ENCODE measurements around the gene BOLA3.
"Not testable (repeated sequence)": the region's sequence is repeated elsewhere in the genome, so short reads cannot be mapped to it uniquely, and the experiment has no call there.

The BOLA3 gene, protein sequence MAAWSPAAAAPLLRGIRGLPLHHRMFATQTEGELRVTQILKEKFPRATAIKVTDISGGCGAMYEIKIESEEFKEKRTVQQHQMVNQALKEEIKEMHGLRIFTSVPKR

DNA sequence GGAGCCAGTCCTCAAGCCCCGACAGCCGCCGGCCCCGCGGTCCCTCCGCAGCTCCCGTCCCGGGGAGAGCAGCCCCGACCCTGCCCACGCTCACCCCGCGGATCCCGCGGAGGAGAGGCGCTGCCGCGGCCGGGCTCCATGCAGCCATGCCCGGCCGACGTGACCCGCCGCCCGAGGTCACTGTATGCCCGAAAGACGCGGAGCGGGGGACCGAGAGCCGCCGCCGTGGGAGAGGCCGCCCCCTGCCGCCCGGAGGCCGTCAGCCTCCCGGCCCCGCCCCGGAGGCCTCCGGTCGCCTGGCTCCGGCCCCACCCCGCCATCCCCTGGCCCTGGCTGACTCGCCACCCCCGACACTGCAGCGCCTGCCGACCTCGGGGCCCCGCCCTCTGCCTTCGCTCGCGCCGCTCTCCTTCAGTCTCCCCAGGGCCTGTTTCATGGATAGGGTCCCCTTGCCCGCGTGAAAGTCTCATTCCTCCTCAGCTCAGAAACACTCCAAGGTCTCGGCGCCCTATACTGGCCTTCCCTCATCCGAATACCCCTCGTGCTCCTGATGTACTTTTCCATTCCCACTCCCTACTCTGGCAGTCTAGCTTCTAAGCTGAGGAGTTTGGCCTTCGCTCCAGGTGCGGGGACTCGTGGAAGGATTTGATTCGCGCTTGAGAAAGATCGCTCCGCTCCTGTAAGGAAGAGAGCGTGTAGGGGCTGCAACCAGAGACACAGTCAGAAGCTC lies at the start of gene BOLA3:
TSS of gene BOLA3 (minus strand) at position 186 of the 730 bp plus-strand sequence. CDS start at position 148, 38 bp downstream.
- FAIRE-seq, result no peak

DNA sequence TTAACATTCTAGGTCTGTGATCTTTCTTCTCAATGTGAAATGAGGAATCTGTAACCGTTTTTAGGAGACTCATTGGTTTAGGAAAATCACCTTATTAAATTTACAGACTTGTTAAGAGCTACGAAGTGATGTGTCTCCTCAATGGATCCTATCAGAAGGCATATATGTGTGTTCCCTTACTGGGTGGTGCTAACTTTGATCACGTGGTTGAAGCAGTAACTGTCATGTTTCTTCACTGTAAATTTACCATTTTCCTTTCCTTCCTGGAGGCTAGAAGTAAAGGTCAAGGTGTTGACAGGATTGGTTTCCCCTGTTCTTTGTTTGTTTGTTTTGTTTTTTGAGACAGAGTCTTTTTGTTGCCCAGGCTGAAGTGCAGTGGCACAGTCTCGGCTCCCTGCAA lies 49.3 kb upstream of the BOLA3 start:
- no peak for FAIRE-seq

DNA sequence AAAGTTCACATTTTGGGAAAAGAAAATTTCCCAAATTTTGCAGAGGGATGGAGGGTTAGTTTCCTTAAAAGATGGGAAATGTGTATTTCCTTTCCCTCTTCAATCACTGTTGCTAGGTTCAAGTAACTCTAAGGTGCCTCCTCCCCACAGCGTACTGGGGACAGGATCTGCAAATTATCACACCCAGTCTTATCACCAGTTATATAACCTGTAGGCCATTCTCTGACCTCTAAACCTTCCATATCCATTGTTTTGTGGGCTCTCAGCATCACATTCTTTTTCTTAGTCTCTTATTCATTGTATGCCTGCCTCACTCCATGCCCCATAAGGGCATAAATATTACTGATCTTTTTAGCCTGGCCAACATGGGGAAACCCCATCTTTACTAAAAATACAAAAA lies 47.1 kb upstream of the BOLA3 start:
- no peak for FAIRE-seq

DNA sequence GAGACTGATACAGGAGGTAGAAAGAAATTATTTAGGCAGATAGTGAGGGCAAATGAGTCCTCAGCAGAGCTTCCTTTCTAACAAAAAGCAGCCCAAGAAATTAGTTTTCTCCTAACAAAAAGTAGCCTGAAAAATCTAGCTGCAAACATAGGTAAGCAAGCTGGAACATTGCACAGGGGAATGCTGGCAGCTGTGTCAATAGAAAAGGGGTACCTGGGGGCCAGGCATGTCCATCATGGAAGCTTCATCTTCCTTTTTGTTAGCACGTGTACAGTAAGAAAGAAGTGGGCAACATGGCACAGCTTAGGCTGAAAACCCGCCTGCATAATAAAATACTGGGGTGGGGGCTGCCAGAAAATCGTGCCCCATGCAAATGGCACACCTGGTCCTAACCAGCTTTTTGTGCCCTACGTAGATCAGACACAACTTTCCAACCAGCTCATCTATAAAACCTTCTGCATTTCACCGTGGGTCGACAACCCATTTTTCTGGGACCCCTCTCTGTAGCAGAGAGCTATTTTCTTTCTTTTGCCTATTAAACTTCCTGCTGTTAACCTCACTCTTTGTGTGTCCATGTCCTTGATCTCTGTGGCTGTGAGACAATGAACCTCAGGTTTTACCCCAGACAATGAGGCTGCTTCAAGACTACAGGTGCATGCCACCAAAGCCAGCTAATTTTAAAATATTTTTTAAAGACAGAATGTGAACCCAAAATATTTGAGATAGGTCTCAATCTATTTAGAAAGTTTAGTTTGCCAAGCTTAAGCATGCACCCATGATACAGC lies 44.1 kb upstream of the BOLA3 start:
- no peak for FAIRE-seq

DNA sequence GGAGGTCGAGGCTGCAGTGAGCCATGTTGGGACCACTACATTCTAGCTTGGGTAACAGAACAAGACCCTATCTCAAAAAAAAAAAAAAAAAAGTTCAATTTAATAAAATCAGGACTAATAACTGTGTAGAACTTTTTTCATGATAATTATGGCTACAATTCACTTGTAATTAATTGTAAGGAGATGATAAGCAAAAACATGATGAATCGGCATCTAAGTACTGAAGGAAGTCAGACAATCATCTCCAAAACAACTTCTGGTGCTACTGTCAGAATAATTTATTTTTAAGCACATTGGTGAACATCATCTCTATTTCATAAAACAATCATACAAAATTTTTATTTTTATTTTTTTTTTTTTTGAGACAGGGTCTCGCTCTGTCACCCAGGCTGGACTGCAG lies 41.0 kb upstream of the BOLA3 start:
- no peak for FAIRE-seq

DNA sequence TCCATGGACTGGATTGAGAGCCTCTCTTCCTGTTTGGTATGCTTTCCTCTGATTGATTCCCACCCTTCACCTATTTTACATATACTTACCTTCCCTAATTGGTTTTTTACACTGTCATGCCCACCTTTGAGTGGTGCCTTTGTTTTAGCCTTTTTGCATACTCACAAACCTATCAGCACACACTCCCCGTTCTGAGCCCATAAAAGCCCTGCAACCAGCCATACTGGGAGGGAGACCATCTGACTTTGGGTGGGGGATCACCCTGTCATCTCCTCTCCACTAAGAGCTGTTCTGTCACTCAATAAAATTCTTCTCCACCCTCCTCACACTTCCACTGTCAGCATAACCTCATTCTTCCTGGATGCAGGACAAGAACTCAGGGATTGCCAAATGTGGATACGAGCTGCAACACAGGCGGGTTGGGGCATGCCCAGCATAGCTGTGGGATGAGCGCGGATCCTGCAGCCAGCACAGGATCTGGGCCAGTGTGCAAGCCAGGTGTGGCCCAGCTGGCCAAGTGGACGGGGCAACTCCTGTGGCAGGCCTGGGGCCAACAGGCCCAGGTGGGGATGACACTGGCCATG lies 40.4 kb upstream of the BOLA3 start:
- no peak for FAIRE-seq

DNA sequence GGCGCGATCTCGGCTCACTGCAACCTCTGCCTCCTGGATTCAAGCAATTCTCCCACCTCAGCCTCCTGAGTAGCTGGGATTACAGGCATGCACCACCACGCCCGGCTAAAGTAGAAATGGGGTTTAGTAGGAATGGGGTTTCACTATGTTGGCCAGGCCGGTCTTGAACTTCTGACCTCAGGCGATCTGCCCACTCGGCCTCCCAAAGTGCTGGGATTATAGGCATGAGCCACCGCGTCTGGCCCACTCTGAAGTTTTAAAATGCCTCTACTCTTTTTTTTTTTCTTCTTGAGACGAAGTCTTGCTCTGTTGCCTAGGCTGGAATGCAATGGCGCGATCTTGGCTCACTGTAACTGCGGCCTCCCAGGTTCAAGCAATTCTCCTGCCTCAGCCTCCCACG lies 39.0 kb upstream of the BOLA3 start:
- FAIRE-seq, result not testable (repeated sequence)

DNA sequence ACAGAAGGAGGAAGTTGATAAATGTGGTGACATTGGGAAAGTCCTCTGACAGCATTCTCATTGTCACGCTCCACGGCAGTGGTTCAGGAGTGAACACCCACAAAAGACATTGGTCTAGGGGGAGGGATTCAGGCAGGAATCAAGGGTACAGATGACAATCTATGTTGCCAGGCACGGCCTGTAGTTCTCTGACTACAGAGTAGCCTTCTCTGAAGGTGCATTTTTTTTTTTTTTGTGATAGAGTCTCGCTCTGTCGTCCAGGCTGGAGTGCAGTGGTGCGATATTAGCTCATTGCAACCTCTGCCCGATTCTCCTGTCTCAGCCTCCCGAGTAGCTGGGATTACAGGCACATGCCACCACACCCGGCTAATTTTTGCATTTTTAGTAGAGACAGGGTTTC lies 38.3 kb upstream of the BOLA3 start:
- FAIRE-seq, result no peak

DNA sequence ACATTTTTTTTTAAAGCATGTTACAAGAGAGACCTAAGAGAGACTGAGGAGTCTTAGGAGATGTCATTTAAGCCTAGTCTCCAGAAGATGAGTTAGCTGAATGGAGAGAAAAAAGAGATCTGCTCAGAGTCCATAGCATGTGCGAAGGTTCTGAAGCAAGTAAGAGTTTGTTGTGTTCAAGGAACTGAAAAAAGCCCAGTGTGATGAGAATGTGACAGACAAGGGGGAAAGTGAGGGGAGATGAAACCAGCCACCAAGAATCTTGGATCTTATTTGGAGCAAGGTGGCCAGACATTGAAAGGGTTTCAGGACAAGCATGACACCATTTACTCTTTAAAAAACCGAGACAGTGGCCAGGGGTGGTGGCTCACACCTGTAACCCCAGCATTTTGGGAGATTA lies 36.2 kb upstream of the BOLA3 start:
- FAIRE-seq, result no peak

DNA sequence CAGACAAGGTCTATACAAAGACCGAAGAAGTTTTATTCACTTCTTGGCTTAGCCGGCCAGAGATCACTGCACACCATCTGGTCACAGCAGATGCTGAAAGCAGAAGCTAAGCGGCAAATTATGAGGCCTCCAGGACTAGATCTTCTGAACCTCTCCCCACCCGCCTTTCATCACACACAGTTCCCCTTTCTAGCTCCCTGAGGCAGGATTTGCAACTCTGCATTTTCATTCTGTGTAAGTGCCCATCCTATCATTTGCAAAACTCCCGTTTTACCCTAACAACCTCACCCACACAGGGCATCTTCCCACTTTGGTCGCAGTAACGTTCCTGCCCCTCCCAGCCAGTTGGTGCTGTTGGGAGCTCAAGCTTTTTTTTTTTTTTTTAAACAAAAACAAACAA lies 34.0 kb upstream of the BOLA3 start:
- no peak for FAIRE-seq

DNA sequence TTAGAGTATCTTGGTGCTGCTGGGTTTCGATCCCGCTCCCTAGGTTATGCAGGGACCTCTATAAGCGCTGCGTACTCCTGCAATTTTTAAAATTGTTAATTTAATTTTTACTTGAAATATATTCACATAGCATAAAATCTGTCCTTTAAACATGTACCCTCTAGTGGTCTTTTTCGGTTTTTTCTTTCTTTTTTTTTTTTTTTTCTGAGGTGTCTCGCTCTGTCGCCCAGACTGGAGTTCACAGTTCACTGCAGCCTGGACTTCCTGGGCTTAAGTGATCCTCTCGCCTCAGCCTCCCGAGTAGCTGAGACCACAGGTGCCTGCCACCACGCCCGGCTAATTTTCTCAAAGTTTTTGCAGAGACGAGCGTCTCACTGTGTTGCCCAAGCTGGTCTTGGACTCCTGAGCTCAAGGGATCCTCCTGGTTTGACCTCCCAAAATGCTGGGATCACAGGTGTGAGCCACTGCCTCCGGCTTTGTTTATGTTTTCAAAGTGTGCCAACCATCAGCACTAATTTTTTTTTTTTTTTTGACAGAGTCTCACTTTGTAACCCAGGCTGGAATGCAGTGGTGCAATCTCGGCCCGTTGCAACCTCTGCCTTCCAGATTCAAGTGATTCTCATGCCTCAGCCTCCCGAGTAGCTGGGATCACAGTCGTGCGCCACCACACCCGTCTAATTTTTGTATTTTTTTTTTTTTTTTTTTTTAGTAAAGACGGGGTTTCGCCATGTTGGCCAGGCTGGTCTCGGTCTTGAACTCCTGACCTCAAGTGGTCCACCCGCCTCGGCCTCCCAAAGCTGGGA lies 31.6 kb upstream of the BOLA3 start:
- no peak for FAIRE-seq

DNA sequence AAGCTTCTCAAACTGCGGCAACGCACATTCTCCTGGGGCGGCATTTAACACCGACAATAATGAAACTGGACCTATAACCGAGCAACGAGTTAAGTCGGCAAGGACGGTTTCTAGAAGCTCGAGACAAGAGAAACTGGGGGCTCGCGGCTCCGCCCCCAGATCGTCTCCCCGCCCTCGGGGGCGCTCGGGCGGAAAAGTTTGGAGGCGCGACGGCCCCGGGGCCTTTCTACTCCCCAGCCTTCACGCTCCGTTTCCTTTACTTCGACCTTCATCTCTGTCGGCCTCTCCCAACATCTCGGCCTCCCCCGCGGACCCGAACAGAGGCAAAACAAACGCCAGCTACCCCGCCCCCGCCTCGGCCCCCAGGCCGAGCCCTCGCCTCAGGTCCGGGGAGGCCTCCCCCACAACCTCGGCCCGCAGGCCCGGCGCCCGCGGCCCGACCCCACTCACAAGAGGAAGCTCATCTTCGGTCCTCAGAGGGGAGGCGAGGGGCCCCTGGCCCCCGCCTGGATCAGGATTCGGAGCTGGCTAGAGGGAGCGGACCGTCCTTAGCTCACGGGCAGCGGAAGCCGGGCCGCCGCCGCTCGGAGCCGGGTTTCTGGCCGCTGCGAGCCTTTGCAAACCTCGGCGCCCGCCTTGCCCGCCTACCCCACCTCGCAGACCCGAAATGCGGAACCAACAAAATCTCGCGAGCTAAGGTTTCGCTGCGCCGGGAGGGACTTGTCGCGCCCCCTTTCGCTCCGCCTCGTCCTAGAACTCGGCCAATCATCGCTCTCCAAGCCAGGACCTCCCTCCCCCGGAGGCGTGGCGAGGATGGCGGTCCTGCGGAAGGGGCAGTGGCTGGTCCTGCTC lies 30.7 kb upstream of the BOLA3 start, which contains the start of gene MOB1A:
TSS of gene MOB1A (minus strand) at position 669 of the 852 bp plus-strand sequence. CDS start at position 464, 205 bp downstream.
- peak; percentile 98 for FAIRE-seq

DNA sequence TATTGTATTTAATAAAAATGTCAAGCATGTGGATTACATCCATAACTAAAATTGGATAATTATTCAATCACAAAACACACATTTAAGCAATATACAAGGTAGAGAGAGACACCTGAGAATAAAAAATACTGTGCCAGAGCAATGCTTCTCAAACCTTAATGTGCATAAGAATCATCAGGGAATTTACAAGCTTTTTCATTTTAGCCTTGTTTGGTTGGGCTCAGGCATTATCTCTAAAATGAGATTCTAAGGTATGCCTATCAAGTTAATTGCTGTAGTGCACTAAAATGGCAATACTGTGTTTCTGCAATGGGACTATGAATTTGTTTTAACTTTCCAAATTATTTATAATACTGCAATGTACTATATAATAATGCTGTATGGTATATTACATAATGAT lies 30.0 kb upstream of the BOLA3 start:
- FAIRE-seq, result no peak

DNA sequence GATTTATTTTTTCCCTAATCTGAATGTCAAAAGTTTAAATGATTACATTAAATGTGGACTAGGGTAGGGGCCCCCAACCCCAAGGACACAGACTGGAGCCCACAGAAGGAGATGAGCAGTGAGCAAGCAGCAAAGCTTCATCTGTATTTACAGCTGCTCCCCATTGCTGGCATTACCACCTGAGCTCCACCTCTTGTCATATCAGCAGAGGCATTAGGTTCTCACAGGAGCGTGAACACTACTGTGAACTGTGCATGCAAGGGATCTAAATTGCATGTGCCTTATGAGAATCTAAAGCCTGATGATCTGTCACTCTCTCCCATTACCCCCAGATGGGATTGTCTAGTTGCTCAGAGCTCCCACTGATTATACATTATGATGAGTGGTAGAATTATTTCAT lies 27.2 kb upstream of the BOLA3 start:
- FAIRE-seq, result no peak

DNA sequence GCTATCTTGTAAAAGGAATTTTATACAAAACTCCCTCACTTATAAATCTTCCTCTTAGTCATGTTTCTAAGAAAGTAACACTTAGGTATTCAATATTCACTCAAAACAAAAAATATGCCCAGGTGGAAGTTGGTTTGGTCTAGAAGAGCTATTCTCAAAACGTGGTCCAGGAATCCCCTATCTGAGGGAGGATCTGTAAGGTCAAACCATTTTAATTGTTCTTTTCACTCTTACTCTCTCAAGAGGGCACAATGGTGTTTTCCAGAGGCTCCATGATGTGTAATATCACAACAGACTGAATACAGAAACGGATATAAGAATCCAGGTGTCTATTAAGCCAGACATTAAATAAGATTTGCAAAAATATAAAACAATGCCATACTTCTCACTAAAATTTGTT lies 21.0 kb upstream of the BOLA3 start:
- no peak for FAIRE-seq

DNA sequence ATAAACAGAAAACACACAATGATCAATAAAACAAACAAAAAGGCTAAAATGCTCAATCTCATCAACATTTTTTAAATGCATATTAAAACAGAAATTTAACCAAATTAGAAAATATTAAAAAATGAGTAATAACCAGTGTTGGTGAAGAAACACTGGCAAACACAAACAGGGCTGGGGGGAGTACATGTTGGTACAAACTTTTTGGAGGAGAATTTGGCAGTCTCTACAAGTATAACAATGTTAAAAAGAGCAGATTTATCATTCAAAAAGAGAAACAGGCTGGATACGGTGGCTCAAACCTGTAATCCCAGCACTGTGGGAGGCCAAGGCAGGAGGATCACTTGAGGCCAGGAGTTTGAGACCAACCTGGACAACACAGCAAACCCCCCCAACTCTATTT lies 17.0 kb upstream of the BOLA3 start:
- no peak for FAIRE-seq

DNA sequence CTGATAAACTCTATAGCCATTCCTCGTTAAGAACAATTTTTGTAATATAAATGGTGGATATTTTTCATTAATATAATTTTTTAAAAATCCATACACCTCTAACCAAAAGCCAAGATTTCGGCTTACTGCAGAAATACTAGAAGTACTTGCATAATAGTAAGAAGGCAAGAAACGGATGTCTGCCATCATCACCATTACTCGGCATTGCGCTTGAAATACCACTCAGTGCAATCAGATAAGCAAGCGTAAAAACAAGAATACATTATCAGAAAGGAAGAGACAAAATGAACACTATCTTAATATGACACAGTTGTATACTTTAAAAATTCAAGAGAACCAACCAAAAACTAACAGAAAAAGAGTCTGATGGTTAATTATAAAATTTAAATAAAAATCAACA lies 15.2 kb upstream of the BOLA3 start:
- FAIRE-seq, result no peak

DNA sequence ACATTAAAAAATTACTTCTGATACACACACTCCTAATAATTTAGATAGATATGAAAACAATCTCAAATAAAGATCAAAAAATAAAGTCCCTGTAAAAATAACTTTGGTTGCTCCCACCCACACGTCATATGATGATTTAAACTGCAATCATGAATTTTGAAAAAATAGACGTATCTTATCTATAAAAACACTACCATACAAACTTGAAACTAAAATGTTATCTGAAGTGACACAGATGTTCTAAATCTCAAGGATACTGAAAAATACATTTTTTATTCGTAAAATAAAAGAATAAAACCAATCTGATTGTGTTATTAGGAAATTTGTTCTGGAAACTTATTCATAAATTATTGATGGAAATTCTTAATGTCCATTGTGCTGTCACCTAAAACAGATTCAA lies 8.1 kb upstream of the BOLA3 start:
- peak; percentile 13 for FAIRE-seq

DNA sequence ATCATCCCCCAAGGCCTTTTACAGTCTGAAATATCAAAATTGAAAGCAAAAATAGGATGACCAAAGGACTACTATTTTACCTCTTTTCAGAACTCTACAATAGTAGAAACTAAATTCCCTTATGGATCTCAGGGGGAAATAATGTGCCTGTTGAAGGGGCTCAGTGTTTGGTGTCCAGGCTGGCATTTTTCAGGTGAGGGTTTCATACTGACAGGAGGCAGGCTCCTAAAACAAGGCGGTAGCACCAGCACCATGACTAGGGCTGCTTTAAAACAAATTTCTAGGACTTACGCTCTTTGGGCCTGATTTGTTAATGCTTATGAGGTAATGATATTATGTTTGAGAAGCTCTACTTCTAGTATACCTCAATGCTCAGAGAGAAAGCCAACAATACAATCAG lies 5.2 kb upstream of the BOLA3 start:
- FAIRE-seq, result no peak

DNA sequence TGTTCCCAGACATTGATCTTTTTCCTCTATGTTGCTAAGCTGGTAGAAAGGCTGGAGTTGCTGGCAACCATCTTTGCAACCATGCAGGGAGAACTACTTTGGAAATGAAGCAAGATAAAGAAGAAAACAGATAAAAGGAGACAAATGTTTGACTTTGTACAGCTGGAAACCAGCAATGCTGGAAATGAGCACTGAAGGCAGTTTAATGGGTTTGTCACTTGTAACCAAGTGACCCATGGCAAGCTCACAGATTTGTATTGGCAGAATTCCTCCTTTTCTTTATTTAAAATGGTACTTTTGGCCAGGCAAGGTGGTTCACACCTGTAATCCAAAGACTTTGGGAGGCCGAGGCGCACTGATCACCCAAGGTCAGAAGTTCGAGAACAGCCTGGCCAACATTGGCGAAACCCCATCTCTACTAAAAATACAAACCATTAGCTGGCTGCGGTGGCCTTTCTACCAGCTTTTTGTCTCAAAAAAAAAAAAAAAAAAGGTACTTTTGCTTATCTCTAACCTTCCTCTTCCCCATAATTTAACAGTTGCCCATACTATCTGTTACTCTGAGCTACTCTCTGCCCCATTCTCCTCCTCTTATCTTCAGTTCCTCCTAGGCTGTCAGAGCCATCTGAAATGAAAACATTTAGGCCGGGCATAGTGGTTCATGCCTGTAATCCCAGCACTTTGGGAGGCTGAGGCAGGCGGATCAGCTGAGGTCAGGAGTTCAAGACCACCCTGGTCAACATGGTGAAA lies 2.0 kb upstream of the BOLA3 start:
- FAIRE-seq, result no peak

DNA sequence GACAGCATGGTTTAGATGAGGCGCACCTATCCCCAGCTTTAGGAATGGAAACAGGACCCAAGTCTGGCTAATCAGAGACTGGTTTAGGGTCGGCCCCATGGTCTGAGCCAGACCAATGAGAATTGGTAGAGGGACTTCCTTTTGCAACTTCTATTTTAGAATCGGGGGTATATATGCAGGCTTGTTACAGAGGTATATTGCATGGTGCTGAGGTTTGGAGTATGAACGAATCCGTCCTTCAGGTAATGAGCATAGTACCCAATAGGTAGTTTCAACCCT lies 1.5 kb upstream of the BOLA3 start:
- no peak for FAIRE-seq
